ENCODE results near the gene GALNS.
"Not testable (repeated sequence)": the region's sequence is repeated elsewhere in the genome, so short reads cannot be mapped to it uniquely, and the experiment has no call there.

Gene GALNS

GRCh38 chr16:88836791-88837190 is 20.0 kb downstream of the GALNS start:
- DNase-seq (ENCODE audit: low read depth) = no peak

GRCh38 chr16:88835818-88836217 is 20.9 kb downstream of the GALNS start:
- DNase-seq (ENCODE audit: low read depth) = no peak

DNA sequence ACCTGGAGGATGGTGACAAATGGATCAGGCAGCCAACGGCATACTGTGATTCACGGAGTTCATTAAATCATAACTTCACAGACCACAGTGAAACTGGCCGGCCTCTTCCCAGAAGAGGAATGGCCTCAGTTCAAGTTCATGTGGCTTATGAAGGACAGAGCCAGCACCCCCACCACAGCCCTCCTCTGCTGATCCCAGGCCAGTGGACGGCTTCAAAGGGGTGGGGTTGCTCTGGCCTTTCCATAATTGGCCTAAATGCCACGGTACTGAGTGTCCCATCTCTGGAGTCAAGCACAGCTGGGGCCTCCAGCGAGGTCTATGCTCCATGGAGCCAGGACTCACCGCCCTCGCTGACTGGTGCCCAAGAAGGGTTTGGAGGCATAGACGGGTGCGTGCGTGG is 21.4 kb downstream of the GALNS start:
- no peak for DNase-seq (ENCODE audit: low read depth)

- no peak for DNase-seq (ENCODE audit: low read depth)
Measured at GRCh38 chr16:88834670-88835069, 22.1 kb downstream of the GALNS start.

- no peak for DNase-seq (ENCODE audit: low read depth)
Measured at GRCh38 chr16:88833086-88833485, 23.7 kb downstream of the GALNS start.

- DNase-seq (ENCODE audit: low read depth) = no peak
Measured at GRCh38 chr16:88831838-88832237, 24.9 kb downstream of the GALNS start.

DNA sequence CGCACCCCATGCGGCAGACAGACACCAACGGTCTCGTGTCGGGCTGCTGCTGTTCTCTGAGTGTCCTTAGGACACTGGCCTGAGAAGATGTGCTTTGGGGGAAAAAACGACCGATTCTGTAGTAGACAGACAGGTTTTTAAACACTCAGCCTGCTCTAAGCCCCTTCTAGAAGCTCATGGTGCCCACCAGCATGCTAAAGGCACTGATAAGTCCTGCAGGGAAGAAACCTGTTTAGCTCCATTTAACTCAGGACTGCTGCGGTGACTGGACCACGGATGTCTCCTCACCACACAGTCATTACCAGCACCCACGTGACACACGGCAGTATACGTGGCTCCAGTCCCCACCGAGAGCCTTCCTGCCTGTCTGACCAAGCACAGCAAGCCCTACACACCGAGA is 26.0 kb downstream of the GALNS start:
- DNase-seq (ENCODE audit: low read depth) = no peak

GRCh38 chr16:88830258-88830657 is 26.5 kb downstream of the GALNS start:
- DNase-seq (ENCODE audit: low read depth) = no peak

GRCh38 chr16:88828711-88829110 is 28.0 kb downstream of the GALNS start:
- no peak for DNase-seq (ENCODE audit: low read depth)

- DNase-seq (ENCODE audit: low read depth) = no peak
Measured at GRCh38 chr16:88827727-88828126, 29.0 kb downstream of the GALNS start.

GRCh38 chr16:88826070-88826840 is 30.5 kb downstream of the GALNS start:
- no peak for DNase-seq (ENCODE audit: low read depth)

DNA sequence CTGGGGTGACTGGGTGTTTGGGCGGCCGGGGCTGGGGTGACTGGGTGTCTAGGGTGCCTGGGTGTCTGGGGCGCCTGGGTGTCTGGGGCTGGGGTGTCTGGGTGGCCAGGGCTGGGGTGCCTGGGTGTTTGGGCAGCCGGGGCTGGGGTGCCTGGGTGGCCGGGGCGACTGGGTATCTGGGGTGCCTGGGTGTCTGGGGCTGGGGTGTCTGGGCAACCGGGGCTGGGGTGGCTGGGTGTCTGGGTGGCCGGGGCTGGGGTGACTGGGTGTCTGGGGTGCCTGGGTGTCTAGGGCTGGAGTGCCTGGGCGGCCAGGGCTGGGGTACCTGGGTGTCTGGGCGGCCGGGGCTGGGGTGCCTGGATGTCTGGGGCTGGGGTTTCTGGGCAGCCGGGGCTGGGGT is 31.6 kb downstream of the GALNS start:
- no peak for DNase-seq (ENCODE audit: low read depth)

DNA sequence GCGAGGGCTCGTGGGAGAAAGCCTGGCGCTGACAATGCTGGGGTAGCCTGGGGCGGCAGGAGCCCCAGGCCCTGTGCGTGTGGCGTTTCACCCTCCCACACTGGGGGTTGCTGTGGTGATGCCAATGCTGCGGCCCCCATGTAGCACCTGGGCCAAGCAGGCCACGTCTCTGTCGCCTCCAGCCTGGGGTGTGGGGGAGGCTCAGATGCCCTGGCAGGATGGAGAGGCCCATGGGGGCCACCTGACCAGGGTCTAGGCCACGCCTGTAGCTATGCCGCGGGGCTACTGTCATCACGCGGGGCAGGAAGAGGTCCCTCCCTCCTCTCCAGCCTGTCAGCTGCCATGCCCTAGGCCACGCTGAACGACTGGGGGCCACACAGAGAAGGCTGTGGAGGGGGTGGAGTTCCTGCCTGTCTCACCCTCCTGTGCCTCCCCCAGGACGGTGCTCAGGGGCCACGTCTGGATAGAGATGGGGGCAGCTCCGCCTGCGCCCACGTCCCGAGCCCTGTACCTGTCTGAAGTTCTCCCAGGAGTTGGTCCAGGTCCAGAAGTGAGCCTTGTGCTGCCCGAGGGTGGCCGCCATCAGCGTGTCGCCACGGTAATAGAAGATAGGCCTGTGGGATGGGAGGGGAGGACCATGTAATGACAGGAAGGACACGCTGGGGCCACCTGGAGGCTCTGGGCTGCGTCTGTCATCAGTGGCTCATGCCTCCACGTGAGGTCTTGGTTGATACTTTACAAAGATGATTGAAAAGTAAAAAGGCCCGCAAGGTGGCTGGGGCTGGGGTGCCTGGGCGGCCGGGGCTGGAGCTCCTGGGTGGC is 32.3 kb downstream of the GALNS start:
- no peak for DNase-seq (ENCODE audit: low read depth)

GRCh38 chr16:88823646-88824045 is 33.1 kb downstream of the GALNS start:
- not testable (repeated sequence) for DNase-seq (ENCODE audit: low read depth)

GRCh38 chr16:88822281-88823040 is 34.3 kb downstream of the GALNS start:
- DNase-seq (ENCODE audit: low read depth) = no peak

GRCh38 chr16:88821168-88821850 is 35.4 kb downstream of the GALNS start:
- no peak for DNase-seq (ENCODE audit: low read depth)

GRCh38 chr16:88820385-88821025 is 36.2 kb downstream of the GALNS start:
- DNase-seq (ENCODE audit: low read depth) = no peak

- DNase-seq (ENCODE audit: low read depth) = no peak
Measured at GRCh38 chr16:88819126-88819525, 37.6 kb downstream of the GALNS start.

- no peak for DNase-seq (ENCODE audit: low read depth)
Measured at GRCh38 chr16:88818575-88818874, 38.2 kb downstream of the GALNS start.

DNA sequence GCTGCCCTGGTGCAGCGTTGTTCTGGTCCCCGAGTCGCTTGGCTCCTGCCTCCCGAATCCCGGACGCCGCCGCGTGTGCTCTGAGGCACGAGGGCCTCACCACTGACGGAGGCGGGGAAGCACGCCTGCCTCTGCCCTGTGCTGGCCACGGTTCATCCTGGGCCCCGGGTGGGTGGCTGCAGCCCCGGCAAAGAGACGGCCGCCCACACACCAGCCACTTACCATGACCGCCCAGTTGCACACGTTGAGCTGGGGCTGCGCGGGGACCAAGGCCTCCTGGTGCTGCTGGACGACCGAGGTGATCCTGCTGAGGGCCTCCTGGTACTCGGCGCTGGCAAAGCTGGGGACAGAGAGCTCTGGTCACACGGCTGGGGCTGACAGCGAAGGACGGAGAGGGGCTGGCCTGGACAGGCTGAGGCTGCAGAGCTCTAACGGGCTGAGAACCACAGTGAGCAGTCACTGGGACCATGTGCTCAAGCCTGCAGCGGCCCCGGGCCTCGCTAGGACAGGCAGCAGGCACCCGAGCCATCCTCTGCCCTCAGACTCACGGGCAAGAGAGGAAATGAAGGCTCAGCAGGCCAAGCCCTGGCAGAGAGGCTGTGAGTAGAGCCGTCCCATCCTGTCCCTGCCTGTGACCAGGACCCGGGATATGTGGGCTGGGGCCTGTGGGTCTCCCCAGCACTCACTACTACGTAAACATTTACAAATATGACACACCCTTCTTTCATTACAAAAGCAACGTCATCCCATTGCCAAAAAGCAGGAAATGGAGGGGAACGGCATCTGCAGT is 38.8 kb downstream of the GALNS start:
- no peak for DNase-seq (ENCODE audit: low read depth)
